Measurements from ENCODE around the gene TSPAN14.

Gene TSPAN14

GRCh38 chr10:80509108-80509402 is 54.9 kb downstream of the TSPAN14 start:
- DNase-seq, result no peak

- DNase-seq, result no peak
These were observed 55.5 kb downstream of the TSPAN14 start for GRCh38 chr10:80509403-80510161.

GRCh38 chr10:80512031-80512526 is 58.0 kb downstream of the TSPAN14 start:
- no peak for DNase-seq

- DNase-seq, result no peak
These were observed 59.0 kb downstream of the TSPAN14 start for GRCh38 chr10:80513106-80513505.

GRCh38 chr10:80515511-80515910 is 61.4 kb downstream of the TSPAN14 start:
- DNase-seq, result no peak

- no peak for DNase-seq
These were observed 61.8 kb downstream of the TSPAN14 start for GRCh38 chr10:80515941-80516340.

- DNase-seq, result no peak
These were observed 62.5 kb downstream of the TSPAN14 start for GRCh38 chr10:80516506-80517075.

- DNase-seq, result no peak
These were observed 63.5 kb downstream of the TSPAN14 start for GRCh38 chr10:80517416-80518142.

- DNase-seq, result no peak
These were observed 64.2 kb downstream of the TSPAN14 start for GRCh38 chr10:80518143-80518806.

GRCh38 chr10:80518807-80519360 is 64.8 kb downstream of the TSPAN14 start:
- no peak for DNase-seq

GRCh38 chr10:80519936-80520650 is 66.0 kb downstream of the TSPAN14 start:
- no peak for DNase-seq

GRCh38 chr10:80520661-80521470 is 66.8 kb downstream of the TSPAN14 start:
- no peak for DNase-seq

GRCh38 chr10:80522756-80523363 is 68.8 kb downstream of the TSPAN14 start:
- no peak for DNase-seq

GRCh38 chr10:80523773-80524172 is 69.7 kb downstream of the TSPAN14 start:
- no peak for DNase-seq

- DNase-seq, result no peak
These were observed 70.2 kb downstream of the TSPAN14 start for GRCh38 chr10:80524190-80524909.

- DNase-seq, result no peak
These were observed 72.1 kb downstream of the TSPAN14 start for GRCh38 chr10:80526218-80526617.

- no peak for DNase-seq
These were observed 72.6 kb downstream of the TSPAN14 start for GRCh38 chr10:80526742-80527141.

- DNase-seq, result no peak
These were observed 74.1 kb downstream of the TSPAN14 start for GRCh38 chr10:80528185-80528700.

- DNase-seq, result no peak
These were observed 74.8 kb downstream of the TSPAN14 start for GRCh38 chr10:80528901-80529300.

GRCh38 chr10:80529604-80530003 is 75.5 kb downstream of the TSPAN14 start:
- DNase-seq, result peak; percentile 46

Measured in CD4-positive, alpha-beta T cell treated with Interleukin-10 for 1 hour (primary cell).